Posterior cingulate gyrus (tissue), 11 donors: ENCODE data around the gene MRPL55.
"Not testable (repeated sequence)": the region's sequence is repeated elsewhere in the genome, so short reads cannot be mapped to it uniquely, and the experiment has no call there.

Source experiments
- DNase-seq, 10 donors: peaks; one replicate each; pipeline versions ENCODE4 v3.0.0 to v3.0.0-alpha.2; 2020 to 2021; ENCODE audit warnings: mixed read lengths in 3 of 10
- intact Hi-C: fragments of 100-400 bp; cut with DNase I; formaldehyde crosslinking; loops from one replicate; pipeline ENCODE4 v1.15.1; 2023

The MRPL55 gene

GRCh38 chr1:228136901-228137300 is 27.8 kb upstream of the MRPL55 start:
- DNase-seq: no peak
- intact Hi-C loops: no loop called here

GRCh38 chr1:228134591-228134990 is 25.5 kb upstream of the MRPL55 start:
- DNase-seq: peak in 1 of 10 donors; percentile 73
- intact Hi-C loops: no loop called here

- intact Hi-C loops: loop anchor here (2.0 kb wide), 1 partner anchor 35 kb away; no protein-coding TSS in a partner anchor
- peak in 1 of 10 donors; percentile 29 for DNase-seq
These were observed 22.7 kb upstream of the MRPL55 start for GRCh38 chr1:228131766-228132165.

DNA sequence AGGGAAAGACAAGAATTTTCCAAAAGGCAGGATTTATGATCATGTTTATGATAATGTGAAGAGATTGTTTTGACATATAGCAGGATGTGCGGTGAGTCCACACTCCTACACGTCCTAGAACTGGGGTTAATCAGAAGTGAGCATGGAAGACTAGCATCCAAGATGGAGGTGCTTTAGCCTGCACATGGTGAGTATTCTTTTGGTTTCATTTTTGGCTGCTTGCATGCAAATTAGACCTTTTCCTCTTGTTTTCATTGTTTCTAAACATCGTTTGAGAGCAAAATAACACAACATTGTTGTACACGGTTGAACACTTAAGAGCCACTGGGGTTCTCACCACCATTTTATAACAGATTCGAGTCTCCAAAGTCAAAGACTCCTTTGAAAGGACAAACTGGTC is 16.1 kb upstream of the MRPL55 start:
- no peak for DNase-seq
- intact Hi-C loops: no loop called here

GRCh38 chr1:228123505-228123904 is 14.4 kb upstream of the MRPL55 start:
- intact Hi-C loops: no loop called here

DNA sequence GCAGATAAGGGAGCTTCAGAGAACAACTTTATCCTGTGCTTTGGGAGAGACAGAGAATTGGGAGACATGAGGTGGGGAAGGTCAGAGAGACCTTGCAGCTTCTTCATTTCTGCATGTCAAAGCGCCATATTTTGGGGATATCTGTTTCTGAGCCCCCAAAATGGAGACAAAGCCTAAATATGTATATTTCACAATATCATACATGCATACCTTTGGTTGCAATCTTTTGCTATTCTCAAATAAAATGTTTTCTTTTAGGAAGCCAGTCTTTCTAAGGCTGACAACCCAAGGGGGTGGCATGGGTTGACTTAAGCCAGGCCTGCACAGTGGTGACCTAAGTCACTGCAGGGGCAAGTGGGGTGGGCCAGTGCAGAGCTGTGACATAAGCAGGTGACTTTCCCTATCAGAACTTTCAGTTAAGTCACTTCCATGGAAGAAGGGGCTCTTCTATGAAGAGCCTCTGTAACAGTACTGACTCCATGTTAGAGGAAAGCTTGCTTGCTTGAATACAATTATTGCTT is 13.9 kb upstream of the MRPL55 start:
- peak in 1 of 10 donors; percentile 11 for DNase-seq
- intact Hi-C loops: no loop called here

More at GRCh38 chr1:228123505-228123904, 14.4 kb upstream of the MRPL55 start:
- DNase-seq: no peak

- intact Hi-C loops: no loop called here
- DNase-seq: peak in 1 of 10 donors; percentile 2
These were observed 11.9 kb upstream of the MRPL55 start for GRCh38 chr1:228120857-228121489.

GRCh38 chr1:228120351-228120750 is 11.3 kb upstream of the MRPL55 start:
- DNase-seq: no peak
- intact Hi-C loops: no loop called here

GRCh38 chr1:228118040-228118439 is 8.9 kb upstream of the MRPL55 start:
- intact Hi-C loops: no loop called here

GRCh38 chr1:228117335-228117734 is 8.2 kb upstream of the MRPL55 start:
- intact Hi-C loops: no loop called here
- DNase-seq: no peak

More at GRCh38 chr1:228118040-228118439, 8.9 kb upstream of the MRPL55 start:
- DNase-seq: no peak

DNA sequence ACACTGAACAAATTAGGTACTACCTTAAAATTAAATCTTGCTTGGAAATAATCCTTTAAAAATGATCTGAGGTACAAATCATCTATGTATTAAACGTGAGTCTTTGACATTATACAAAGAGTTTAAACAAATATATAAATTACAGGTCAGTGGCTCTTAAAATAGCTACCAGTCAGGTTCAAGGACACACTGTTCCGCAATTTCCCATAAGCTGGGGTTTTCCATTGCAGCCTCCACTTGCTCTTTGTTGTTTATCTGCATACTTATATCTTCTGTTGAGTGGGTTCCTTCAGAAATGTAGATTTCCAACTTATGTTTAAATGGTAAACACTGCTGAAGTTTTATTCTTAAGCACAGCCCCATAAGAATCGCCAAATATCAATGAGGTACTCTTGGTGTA is 5.7 kb upstream of the MRPL55 start:
- DNase-seq: no peak
- intact Hi-C loops: no loop called here

DNA sequence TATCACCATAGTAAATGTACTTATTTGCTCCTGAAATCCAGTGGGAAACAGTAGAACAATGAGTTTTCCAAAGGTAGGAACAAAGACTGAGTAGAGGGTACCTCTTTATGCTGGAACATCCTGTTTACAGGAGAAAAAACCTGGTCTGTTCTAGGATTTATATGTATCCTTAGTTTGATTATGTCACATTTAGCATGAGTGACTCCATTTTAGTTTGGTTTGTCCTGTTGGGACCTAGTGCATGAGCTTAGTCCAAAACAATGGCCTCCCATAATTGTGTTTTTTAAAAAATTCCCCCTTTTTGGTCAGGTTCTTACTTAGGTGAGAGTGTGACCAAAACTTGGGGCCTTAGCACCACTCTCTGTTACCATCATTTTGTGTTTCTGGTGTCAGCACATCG is 3.5 kb upstream of the MRPL55 start:
- intact Hi-C loops: no loop called here
- DNase-seq: no peak

GRCh38 chr1:228112167-228112566 is 3.1 kb upstream of the MRPL55 start:
- no peak for DNase-seq
- intact Hi-C loops: no loop called here

GRCh38 chr1:228111315-228111714 is 2.2 kb upstream of the MRPL55 start:
- intact Hi-C loops, DNase-seq: not testable (repeated sequence)

DNA sequence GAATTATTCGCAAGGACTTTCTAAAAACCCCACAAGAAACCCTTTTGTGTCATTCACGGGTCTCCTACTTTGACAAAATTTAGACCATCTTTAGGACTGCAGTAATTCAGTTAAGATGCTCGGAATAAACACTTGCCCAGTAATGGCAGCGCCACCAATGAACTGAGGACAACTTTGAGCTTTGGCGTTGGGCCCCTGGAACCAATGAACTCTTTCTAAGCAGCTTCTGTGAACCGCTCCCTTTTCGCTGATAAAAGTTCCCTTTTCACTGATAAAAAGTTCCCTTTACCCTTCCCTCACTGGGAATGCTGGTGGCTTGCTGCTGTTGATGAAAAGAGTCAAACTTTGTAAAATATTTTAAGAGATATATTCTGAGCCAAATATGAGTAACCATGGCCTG is 1.5 kb upstream of the MRPL55 start:
- intact Hi-C loops: no loop called here
- no peak for DNase-seq

GRCh38 chr1:228109962-228110488 is 926 bp upstream of the MRPL55 start:
- intact Hi-C loops: loop anchor here (2.0 kb wide), 1 partner anchor 57 kb away; no protein-coding TSS in a partner anchor
- peak in 1 of 10 donors; percentile 84 for DNase-seq

DNA sequence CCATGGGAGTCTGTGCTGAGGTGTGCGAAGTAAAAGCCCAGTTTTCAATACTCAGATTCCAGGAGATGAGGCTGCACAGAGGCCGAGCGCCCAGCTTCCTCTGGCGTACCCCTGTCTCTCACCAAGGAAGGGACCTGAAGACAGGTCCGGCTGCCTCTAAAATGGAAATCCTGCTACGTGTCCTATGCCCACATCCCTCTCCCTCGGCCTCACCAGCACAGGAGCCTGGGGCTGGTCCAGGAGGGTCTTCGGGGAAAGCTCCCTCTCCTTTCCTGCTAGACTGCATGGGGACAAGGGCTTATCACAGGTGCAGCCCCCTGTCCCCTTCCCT is 392 bp downstream of the MRPL55 start:
- no peak for DNase-seq
- intact Hi-C loops: loop anchor here (2.0 kb wide), 1 partner anchor 58 kb away; no protein-coding TSS in a partner anchor

GRCh38 chr1:228108055-228108690 is 926 bp downstream of the MRPL55 start:
- DNase-seq: no peak
- intact Hi-C loops: loop anchor here (2.0 kb wide), 1 partner anchor 59 kb away; no protein-coding TSS in a partner anchor

DNA sequence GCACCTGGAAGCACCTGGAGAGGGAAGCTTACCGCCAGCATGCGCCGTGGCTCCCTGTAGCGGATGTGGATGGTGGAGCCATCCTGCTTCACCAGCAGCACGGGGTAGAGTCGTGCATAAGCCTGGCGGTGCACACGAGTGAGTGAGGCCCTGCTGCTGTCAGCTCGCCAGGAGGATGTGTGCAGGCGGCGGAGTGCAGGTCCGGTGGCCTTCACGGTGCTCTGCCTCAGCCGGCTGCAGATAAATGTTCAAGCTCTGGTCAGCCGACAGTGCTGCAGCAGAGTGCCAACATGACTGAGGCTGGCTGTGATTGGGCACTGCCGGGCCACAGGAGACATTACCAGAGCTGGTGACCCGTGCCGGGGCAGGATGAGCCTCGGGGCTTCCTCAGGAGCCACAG is 1.5 kb downstream of the MRPL55 start:
- DNase-seq: peak in 1 of 10 donors; percentile 73
- intact Hi-C loops: loop anchor here (2.0 kb wide), 1 partner anchor 59 kb away; no protein-coding TSS in a partner anchor

DNA sequence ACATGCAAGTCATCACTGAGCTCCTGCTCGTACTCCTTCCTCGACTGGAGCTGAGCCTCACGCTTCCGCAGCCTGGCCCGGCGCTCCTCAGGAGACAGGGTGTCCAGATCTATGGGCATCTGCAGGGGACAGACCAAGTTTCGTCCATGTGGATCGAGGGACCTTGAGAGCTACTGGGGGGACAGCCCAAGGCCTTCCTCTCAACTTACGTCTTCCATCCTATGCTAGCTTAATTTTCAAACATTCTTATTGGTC is 2.4 kb downstream of the MRPL55 start:
- intact Hi-C loops: no loop called here
- no peak for DNase-seq

- intact Hi-C loops: no loop called here
These were observed 2.9 kb downstream of the MRPL55 start for GRCh38 chr1:228105996-228106799.

More at GRCh38 chr1:228105996-228106799, 2.9 kb downstream of the MRPL55 start:
- peak in 1 of 10 donors; percentile 73 for DNase-seq
